Ascending aorta (tissue), 2 donors: Measurements from ENCODE around the gene MRPL58. TPM values are rescaled to one million over a fixed set of nuclear protein-coding genes. Genes with fewer than 3 reads are reported as not detected.
A peak's percentile ranks its signal among the peaks of the same experiment; 100 is the strongest.
"Not testable (repeated sequence)": the region's sequence is repeated elsewhere in the genome, so short reads cannot be mapped to it uniquely, and the experiment has no call there.

Source experiments
- DNase-seq, 2 donors: peaks; one replicate each; pipeline ENCODE4 v3.0.0-alpha.2; 2019; ENCODE audit warnings: low spot score in 2 of 2
- H3K27ac ChIP-seq, 2 donors: fragments of 200-600 bp; sonication (generic); one replicate each; pipeline ENCODE4 v1.5.1; 2016 to 2017; ENCODE audit warnings: mild to moderate bottlenecking in 1 of 2
- H3K27me3 ChIP-seq: fragments of 200-600 bp; sonication (generic); one replicate; pipeline ENCODE4 v1.5.1; 2017
- H3K36me3 ChIP-seq, 2 donors: fragments of 200-600 bp; sonication (generic); one replicate each; pipeline ENCODE4 v1.5.1; 2016
- H3K4me1 ChIP-seq, 2 donors: fragments of 200-600 bp; sonication (generic); one replicate each; pipeline ENCODE4 v1.5.1; 2016 to 2017; ENCODE audit warnings: mild to moderate bottlenecking in 1 of 2
- H3K4me3 ChIP-seq, 2 donors: fragments of 200-600 bp; sonication (generic); one replicate each; pipeline ENCODE4 v1.5.1; 2016 to 2017; ENCODE audit warnings: mild to moderate bottlenecking in 1 of 2
- H3K9me3 ChIP-seq, 2 donors: fragments of 200-600 bp; sonication (generic); one replicate each; pipeline ENCODE4 v1.5.1; 2016
- CTCF ChIP-seq, 3 experiments: fragments of 200-600 bp in 2 of 3; fragments of 450-650 bp in 1 of 3; sonication (generic) in 2 of 3; IDR thresholded peaks; one replicate each; pipeline ENCODE4 v1.5.1; 2016 to 2019; ENCODE audit warnings: antibody characterized with exemption in 3 of 3, mild to moderate bottlenecking in 1 of 3, moderate library complexity in 1 of 3
- intact Hi-C: fragments of 100-400 bp; cut with DNase I; formaldehyde crosslinking; loops from one replicate; pipeline ENCODE4 v1.15.1; 2023
- total RNA-seq: library from RNA; depleted of rRNA; stranded (reverse); fragments of >200 nt; gene quantifications from one replicate; pipeline ENCODE4 v1.1.0, GENCODE V29; 2016

The MRPL58 gene
- total RNA-seq, 1 donor from 2014 or later = 14.5 TPM

GRCh38 chr17:75033346-75034235, 21.1 kb downstream of the MRPL58 start:
- Histone ChIP-seq H3K27ac (peak overlapping the region; percentile 91 to 95), H3K36me3 (peaks cover 4 to 8% of the 10 kb centered on the region in 2 donors), H3K4me3 (peak overlapping the region; percentile 76 to 79), H3K27me3 (no peaks in the 10 kb centered on the region), H3K4me1 (peaks cover 0 to 19% of the 10 kb centered on the region in 2 donors), H3K9me3 (no peaks in the 10 kb centered on the region)
- TF ChIP-seq CTCF (IDR thresholded peaks at IDR 0.05) = no peak
- DNase-seq = peak; percentile 77 to 97
- intact Hi-C loops = loop anchor here (5.0 to 10.0 kb wide), 3 partner anchors 149 to 1231 kb away; partner anchors contain the start of genes CASKIN2, SUMO2, TSEN54 and UBALD2

GRCh38 chr17:75034236-75034908, 21.9 kb downstream of the MRPL58 start:
- TF ChIP-seq CTCF (IDR thresholded peaks at IDR 0.05) = no peak
- peak; percentile 69 to 95 for DNase-seq
- no peaks in the 10 kb centered on the region for H3K9me3 ChIP-seq
- H3K27ac ChIP-seq = peak overlapping the region; percentile 91 to 95
- H3K27me3 ChIP-seq = no peaks in the 10 kb centered on the region
- intact Hi-C loops = loop anchor here (5.0 to 10.0 kb wide), 3 partner anchors 148 to 1230 kb away; partner anchors contain the start of genes CASKIN2, SUMO2, TSEN54 and UBALD2
- H3K4me3 ChIP-seq = peak overlapping the region; percentile 76 to 79
- H3K36me3 ChIP-seq = peaks cover 12 to 15% of the 10 kb centered on the region in 2 donors
- H3K4me1 ChIP-seq = peaks cover 0 to 19% of the 10 kb centered on the region in 2 donors

GRCh38 chr17:75036643-75037268, 24.3 kb downstream of the MRPL58 start:
- TF ChIP-seq CTCF (IDR thresholded peaks at IDR 0.05) = no peak
- H3K27me3 ChIP-seq = no peaks in the 10 kb centered on the region
- DNase-seq = peak; percentile 57 to 90
- no peaks in the 10 kb centered on the region for H3K9me3 ChIP-seq
- intact Hi-C loops = loop anchor here (10.0 kb wide), 2 partner anchors 478 to 1228 kb away; partner anchors contain the start of genes CASKIN2, TSEN54 and UBALD2
- peaks cover 31 to 39% of the 10 kb centered on the region in 2 donors for H3K36me3 ChIP-seq
- peak overlapping the region; percentile 27 to 47 for H3K27ac ChIP-seq
- H3K4me1 ChIP-seq = peaks cover 0 to 19% of the 10 kb centered on the region in 2 donors
- H3K4me3 ChIP-seq = no peak overlapping the region

GRCh38 chr17:75039238-75039637, 26.8 kb downstream of the MRPL58 start:
- H3K27ac ChIP-seq = no peak overlapping the region
- H3K27me3 ChIP-seq = no peaks in the 10 kb centered on the region
- intact Hi-C loops = loop anchor here (10.0 kb wide), 2 partner anchors 476 to 1226 kb away; partner anchors contain the start of genes CASKIN2, TSEN54 and UBALD2
- no peak for DNase-seq
- TF ChIP-seq CTCF (IDR thresholded peaks at IDR 0.05) = no peak
- no peak overlapping the region for H3K4me3 ChIP-seq
- H3K9me3 ChIP-seq = no peaks in the 10 kb centered on the region
- H3K4me1 ChIP-seq = peaks cover 0 to 5% of the 10 kb centered on the region in 2 donors
- H3K36me3 ChIP-seq = peaks cover 34 to 46% of the 10 kb centered on the region in 2 donors

- Histone ChIP-seq H3K4me3 (no peak overlapping the region), H3K9me3 (no peaks in the 10 kb centered on the region), H3K27ac (no peak overlapping the region), H3K4me1 (peaks cover 3 to 7% of the 10 kb centered on the region in 2 donors), H3K36me3 (peaks cover 34 to 46% of the 10 kb centered on the region in 2 donors), H3K27me3 (no peaks in the 10 kb centered on the region)
- intact Hi-C loops = no loop called here
- no peak for DNase-seq
- TF ChIP-seq CTCF (IDR thresholded peaks at IDR 0.05) = no peak
These were observed 29.3 kb downstream of the MRPL58 start for GRCh38 chr17:75041656-75042280.

- H3K9me3 ChIP-seq, H3K27ac ChIP-seq, H3K27me3 ChIP-seq, DNase-seq, H3K4me3 ChIP-seq, intact Hi-C loops: not testable (repeated sequence)
- peaks cover 28 to 37% of the 10 kb centered on the region in 2 donors for H3K36me3 ChIP-seq
- H3K4me1 ChIP-seq = peaks cover 9 to 13% of the 10 kb centered on the region in 2 donors
These were observed 31.3 kb downstream of the MRPL58 start for GRCh38 chr17:75043789-75044188.
